Right cardiac atrium (tissue), 5 donors: ENCODE data around the gene NUDT3. TPM values are rescaled to one million over a fixed set of nuclear protein-coding genes. Genes with fewer than 3 reads are reported as not detected.
"Not testable (repeated sequence)": the region's sequence is repeated elsewhere in the genome, so short reads cannot be mapped to it uniquely, and the experiment has no call there.

Source experiments
- ATAC-seq, 2 donors: fragments of 200-7000 bp; cut with Tn5 transposase; one replicate each; pipeline versions ENCODE4 v1.8.0 to v1.9.1; 2020; ENCODE audit warnings: moderate library complexity in 2 of 2, mild to moderate bottlenecking in 1 of 2
- DNase-seq, 3 donors: peaks; one replicate each; pipeline ENCODE4 v3.0.0-alpha.2; 2020
- H3K27ac ChIP-seq: one replicate; pipeline ENCODE4 v1.5.1; 2013; ENCODE audit warnings: mild to moderate bottlenecking, low read length, control low read depth, moderate library complexity
- H3K27me3 ChIP-seq: one replicate; pipeline ENCODE4 v1.6.1; 2013; ENCODE audit not compliant: control insufficient read depth, insufficient read depth
- H3K4me1 ChIP-seq: one replicate; pipeline ENCODE4 v1.6.1; 2013; ENCODE audit warnings: low read length; ENCODE audit not compliant: control insufficient read depth, insufficient read depth
- H3K4me3 ChIP-seq: one replicate; pipeline ENCODE4 v1.5.1; 2013; ENCODE audit warnings: low read length, control low read depth
- H3K9me3 ChIP-seq: one replicate; pipeline ENCODE4 v1.6.1; 2013; ENCODE audit warnings: low read length; ENCODE audit not compliant: control insufficient read depth
- WGBS: extraction: QIAGEN DNeasy Blood & Tissue Kit; methylation state at CpG from one replicate; pipeline ENCODE4 v1.1.7; 2013; 5-methylcytosine and 5-hydroxymethylcytosine counted together
- intact Hi-C, 4 donors: fragments of 100-400 bp; cut with DNase I; formaldehyde crosslinking; loops; one replicate each; pipeline versions ENCODE4 v1.11.0 to v1.14.0; 2022 to 2023
- polyA plus RNA-seq: library from polyadenylated mRNA; stranded (reverse); fragments of 200-250 nt; gene quantifications from one replicate; pipeline ENCODE4 v1.2.3, GENCODE V29; 2013
- total RNA-seq, 4 donors: library from RNA; stranded (reverse); fragmentation: NEBNext Ultra II Directional; extraction: Animal tissue kit (Norgen Biotek cat#: 25700); gene quantifications; one replicate each; pipeline ENCODE4 v1.2.1, GENCODE V29; 2021
- donor health status: healthy with polysubstance abuse.
- donor health status: DM: no; HTN: yes; CAD: no.
- donor health status: DM: no; HTN: no; CAD: no.
- donor health status: DM: no; HTN: yes; CAD: no; lungs with severe emphysema.
- donor health status: DM: yes; HTN: yes; CAD: no.

The NUDT3 gene
- total and polyA plus RNA-seq, 5 donors, result 22.0 to 67.1 (median 51.5) TPM

DNA sequence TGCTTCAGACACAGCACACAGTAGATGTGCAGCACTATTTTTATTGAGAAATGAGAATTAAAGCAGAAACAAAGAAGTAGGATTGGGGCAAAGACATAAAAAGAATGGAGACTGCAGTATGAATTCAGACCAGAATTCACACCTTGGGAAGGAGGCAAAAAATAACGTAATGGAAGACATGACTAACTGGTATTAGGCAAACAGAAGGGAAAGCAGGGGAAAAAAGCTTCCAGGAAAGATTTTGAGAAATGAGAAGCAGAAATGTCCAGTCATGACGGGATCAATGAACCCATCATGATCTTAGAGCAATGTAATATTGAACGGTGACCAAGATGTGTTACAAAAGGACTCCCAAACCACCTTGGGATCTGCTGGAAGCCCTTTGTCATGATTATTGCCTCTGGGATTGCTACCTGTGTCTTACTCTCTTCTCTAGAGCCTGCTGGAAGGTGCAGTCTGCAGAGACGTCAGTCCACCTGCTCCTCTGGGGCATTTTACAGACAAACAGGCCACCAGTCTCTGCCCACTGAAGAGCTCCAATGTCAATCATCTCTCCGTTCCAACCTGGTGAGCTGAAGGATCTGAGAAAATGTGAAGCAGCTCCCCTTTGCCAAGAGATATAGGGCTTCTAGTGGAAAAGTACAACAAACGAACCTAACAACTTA lies 8.7 kb downstream of the NUDT3 start:
- ATAC-seq, result peak in 1 of 2 donors; percentile 17
- Histone ChIP-seq H3K9me3 (no peaks in the 10 kb centered on the region), H3K27me3 (no peaks in the 10 kb centered on the region), H3K4me3 (no peak overlapping the region), H3K27ac (peak overlapping the region; percentile 28), H3K4me1 (peaks cover 14% of the 10 kb centered on the region)
- intact Hi-C loops, result loop anchor here in 2 of 4 donors (10.0 kb wide), 2 partner anchors 49 to 59 kb away; no protein-coding TSS in a partner anchor
- WGBS, result 58% methylated on average over 6 of the region's 6 CpGs
- DNase-seq, result no peak

- peaks cover 14% of the 10 kb centered on the region for H3K4me1 ChIP-seq
- no peak overlapping the region for H3K27ac ChIP-seq
- ATAC-seq (peak in 1 of 2 donors; percentile 27), DNase-seq (no peak)
- no peaks in the 10 kb centered on the region for H3K27me3 ChIP-seq
- H3K4me3 ChIP-seq, result no peak overlapping the region
- intact Hi-C loops, result loop anchor here in 2 of 4 donors (10.0 kb wide), 2 partner anchors 48 to 58 kb away; no protein-coding TSS in a partner anchor
- H3K9me3 ChIP-seq, result no peaks in the 10 kb centered on the region
- 60% methylated on average over 3 of the region's 3 CpGs for WGBS
Measured at GRCh38 chr6:34383161-34383631, 9.3 kb downstream of the NUDT3 start.

DNA sequence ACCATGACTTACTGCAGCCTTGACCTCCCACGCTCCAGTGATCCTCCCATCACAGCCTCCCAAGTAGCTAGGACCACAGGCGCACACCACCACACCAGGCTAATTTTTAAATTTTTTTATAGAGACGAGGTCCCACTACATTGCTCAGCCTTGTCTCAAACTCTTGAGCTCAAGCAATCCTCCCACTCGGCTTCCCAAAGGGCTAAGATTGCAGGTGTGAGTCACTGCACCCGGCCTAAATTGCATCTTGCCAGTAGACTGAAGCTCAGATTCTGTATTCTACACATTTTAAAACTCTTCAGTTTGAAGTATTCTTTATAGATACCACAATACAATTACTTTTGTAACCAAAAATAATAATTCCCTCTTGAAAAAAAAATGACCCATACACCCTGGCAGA lies 11.4 kb downstream of the NUDT3 start:
- WGBS, result 96% methylated on average over 5 of the region's 5 CpGs
- Histone ChIP-seq H3K4me1 (peaks cover 11% of the 10 kb centered on the region), H3K27ac (no peak overlapping the region), H3K4me3 (no peak overlapping the region), H3K27me3 (no peaks in the 10 kb centered on the region), H3K9me3 (no peaks in the 10 kb centered on the region)
- no peak for DNase-seq
- no peak for ATAC-seq
- intact Hi-C loops, result loop anchor here in 2 of 4 donors (10.0 kb wide), 2 partner anchors 46 to 56 kb away; no protein-coding TSS in a partner anchor

DNA sequence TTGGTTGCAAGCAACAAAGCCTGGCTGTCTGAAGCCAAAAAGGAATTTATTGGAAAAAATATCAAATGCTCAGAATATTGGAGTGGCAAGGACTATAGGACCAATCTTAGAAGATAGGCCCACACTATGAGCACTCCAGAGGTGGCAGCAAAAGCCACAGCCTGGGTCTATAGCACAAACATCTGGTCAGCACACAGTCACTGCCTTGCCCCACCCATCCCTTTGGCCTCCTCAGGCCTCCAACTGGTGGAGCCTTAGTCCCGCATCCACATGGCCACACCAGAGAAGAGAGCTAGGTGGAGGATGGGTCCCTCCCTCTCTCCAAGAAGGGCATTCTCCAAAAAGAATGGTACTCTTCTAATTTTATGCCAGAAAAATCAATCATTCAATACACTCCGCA lies 14.0 kb downstream of the NUDT3 start:
- peaks cover 1% of the 10 kb centered on the region for H3K4me1 ChIP-seq
- intact Hi-C loops, result no loop called here
- H3K27me3 ChIP-seq, result no peaks in the 10 kb centered on the region
- no peak for ATAC-seq
- no peaks in the 10 kb centered on the region for H3K9me3 ChIP-seq
- no peak for DNase-seq
- WGBS, result 93% methylated on average over 2 of the region's 2 CpGs
- no peak overlapping the region for H3K4me3 ChIP-seq
- no peak overlapping the region for H3K27ac ChIP-seq

DNA sequence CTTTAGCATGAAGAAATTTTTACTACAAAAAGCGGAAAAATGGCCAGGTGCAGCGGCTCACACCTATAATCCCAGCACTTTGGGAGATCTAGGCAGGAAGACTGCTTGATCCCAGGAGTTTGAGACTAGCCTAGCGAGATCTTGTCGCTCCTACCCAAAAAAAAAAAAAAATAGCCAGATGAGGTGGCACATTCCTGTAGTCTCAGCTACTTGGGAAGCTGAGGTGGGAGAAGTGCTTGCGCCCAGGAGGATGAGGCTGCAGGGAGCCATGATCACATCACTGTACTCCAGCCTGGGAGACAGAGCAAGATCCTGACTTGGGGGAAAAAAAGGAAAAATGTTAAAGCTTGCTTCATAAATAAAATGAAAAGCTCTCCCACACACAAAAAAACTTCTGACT lies 14.5 kb downstream of the NUDT3 start:
- Histone ChIP-seq H3K4me3 (no peak overlapping the region), H3K9me3 (no peaks in the 10 kb centered on the region), H3K27me3 (no peaks in the 10 kb centered on the region), H3K4me1 (peaks cover 2% of the 10 kb centered on the region), H3K27ac (no peak overlapping the region)
- 96% methylated on average over 5 of the region's 5 CpGs for WGBS
- intact Hi-C loops, result no loop called here
- DNase-seq (no peak), ATAC-seq (no peak)

DNA sequence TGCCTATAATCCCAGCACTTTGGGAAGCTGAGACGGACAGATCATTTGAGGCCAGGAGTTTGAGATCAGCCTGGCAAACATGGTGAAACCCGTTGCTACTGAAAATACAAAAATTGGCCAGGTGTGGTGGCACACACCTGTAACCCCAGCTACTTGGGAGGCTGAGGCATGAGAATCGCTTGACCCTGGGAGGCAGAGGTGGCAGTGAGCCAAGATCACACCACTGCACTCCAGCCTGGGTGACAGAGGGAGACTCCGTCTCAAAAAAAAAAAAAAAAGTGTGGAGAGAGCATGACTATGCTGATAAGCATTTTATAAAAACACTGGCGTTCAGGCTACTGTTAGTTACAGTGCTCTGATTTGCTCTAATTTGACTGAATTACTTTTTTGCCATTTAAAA lies 14.9 kb downstream of the NUDT3 start:
- DNase-seq, intact Hi-C loops, H3K4me3 ChIP-seq, H3K27me3 ChIP-seq, H3K4me1 ChIP-seq, ATAC-seq, H3K27ac ChIP-seq, H3K9me3 ChIP-seq: not testable (repeated sequence)
- WGBS, result 75% methylated on average over 5 of the region's 5 CpGs

- Histone ChIP-seq H3K9me3 (no peaks in the 10 kb centered on the region), H3K4me1 (peaks cover 2% of the 10 kb centered on the region), H3K4me3 (no peak overlapping the region), H3K27ac (no peak overlapping the region), H3K27me3 (no peaks in the 10 kb centered on the region)
- intact Hi-C loops, result no loop called here
- WGBS, result 98% methylated on average over 5 of the region's 5 CpGs
- DNase-seq, result no peak
- no peak for ATAC-seq
Measured at GRCh38 chr6:34375833-34376232, 16.6 kb downstream of the NUDT3 start.

- ATAC-seq (no peak), DNase-seq (no peak)
- Histone ChIP-seq H3K9me3 (no peaks in the 10 kb centered on the region), H3K4me1 (peaks cover 6% of the 10 kb centered on the region), H3K27ac (no peak overlapping the region), H3K27me3 (no peaks in the 10 kb centered on the region), H3K4me3 (no peak overlapping the region)
- intact Hi-C loops, result no loop called here
- WGBS, result 40% methylated on average over 4 of the region's 4 CpGs
Measured at GRCh38 chr6:34374508-34374907, 18.0 kb downstream of the NUDT3 start.

DNA sequence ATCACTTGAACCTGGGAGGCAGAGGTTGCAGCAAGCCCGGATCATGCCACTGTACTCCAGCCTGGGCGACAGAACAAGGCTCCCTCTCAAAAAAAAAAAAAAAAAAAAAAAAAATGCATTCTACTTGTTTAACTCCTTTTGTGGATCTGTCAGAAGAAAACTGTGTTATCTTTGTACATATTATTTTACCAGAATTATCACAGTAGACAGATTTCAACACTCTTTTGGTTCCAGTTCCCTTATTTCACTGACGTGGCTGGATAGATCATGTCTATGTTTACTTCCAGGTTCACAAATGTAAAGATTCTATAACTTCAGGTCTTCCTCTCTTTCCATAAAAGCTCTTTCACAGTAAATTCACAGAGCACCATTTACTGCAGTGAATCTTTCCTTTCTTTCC lies 18.4 kb downstream of the NUDT3 start:
- no peak for ATAC-seq
- WGBS, result 42% methylated on average over 3 of the region's 3 CpGs

GRCh38 chr6:34373511-34373910 lies 19.0 kb downstream of the NUDT3 start:
- ATAC-seq, result no peak
- no peaks in the 10 kb centered on the region for H3K9me3 ChIP-seq
- no peak overlapping the region for H3K27ac ChIP-seq
- 94% methylated on average over 5 of the region's 5 CpGs for WGBS
- intact Hi-C loops, result no loop called here
- no peak for DNase-seq
- H3K4me1 ChIP-seq, result peaks cover 6% of the 10 kb centered on the region
- H3K4me3 ChIP-seq, result no peak overlapping the region
- no peaks in the 10 kb centered on the region for H3K27me3 ChIP-seq

More for the DNA sequence above, 18.4 kb downstream of the NUDT3 start:
- Histone ChIP-seq H3K4me3 (no peak overlapping the region), H3K4me1 (peaks cover 6% of the 10 kb centered on the region), H3K27me3 (no peaks in the 10 kb centered on the region), H3K27ac (no peak overlapping the region), H3K9me3 (no peaks in the 10 kb centered on the region)
- intact Hi-C loops, result no loop called here
- DNase-seq, result no peak

GRCh38 chr6:34371865-34372264 lies 20.6 kb downstream of the NUDT3 start:
- H3K27me3 ChIP-seq, H3K4me1 ChIP-seq, intact Hi-C loops, H3K27ac ChIP-seq, H3K4me3 ChIP-seq, H3K9me3 ChIP-seq, ATAC-seq, DNase-seq: not testable (repeated sequence)
- 97% methylated on average over 5 of the region's 5 CpGs for WGBS
